Kidney tubule cell (primary cell): Measurements from ENCODE around the gene APOBR.
"Not testable (repeated sequence)": the region's sequence is repeated elsewhere in the genome, so short reads cannot be mapped to it uniquely, and the experiment has no call there.

Experiments
- DNase-seq: peaks from one replicate; pipeline ENCODE4 v3.0.0-alpha.2; 2018; ENCODE audit warnings: low spot score

Gene APOBR

GRCh38 chr16:28494121-28494851 is at the start of gene APOBR:
Gene APOBR (plus strand): TSS chr16:28494643. CDS start chr16:28494682, 39 bp downstream.
- no peak for DNase-seq

GRCh38 chr16:28446388-28446787 is 48.1 kb upstream of the APOBR start:
- not testable (repeated sequence) for DNase-seq

- not testable (repeated sequence) for DNase-seq
Observed at GRCh38 chr16:28447081-28447480, 47.4 kb upstream of the APOBR start.

GRCh38 chr16:28473714-28474265 is 20.7 kb upstream of the APOBR start:
- DNase-seq: no peak

GRCh38 chr16:28475221-28475620 is 19.2 kb upstream of the APOBR start:
- DNase-seq: no peak

GRCh38 chr16:28477311-28477920 is 17.0 kb upstream of the APOBR start:
- no peak for DNase-seq

- no peak for DNase-seq
Observed at GRCh38 chr16:28478506-28479180, 15.8 kb upstream of the APOBR start.

GRCh38 chr16:28482026-28482425 is 12.4 kb upstream of the APOBR start:
- DNase-seq: no peak

GRCh38 chr16:28483361-28483760 is 11.1 kb upstream of the APOBR start:
- DNase-seq: not testable (repeated sequence)

- DNase-seq: no peak
Observed at GRCh38 chr16:28486266-28486665, 8.2 kb upstream of the APOBR start.

GRCh38 chr16:28491230-28491969 is 3.0 kb upstream of the APOBR start:
- peak; percentile 18 for DNase-seq

GRCh38 chr16:28491970-28492474 is 2.4 kb upstream of the APOBR start, which contains the start of gene CLN3:
Gene CLN3 (minus strand): TSS chr16:28492074. CDS start chr16:28491759, 315 bp downstream.
- peak; percentile 95 for DNase-seq

- no peak for DNase-seq
Observed at GRCh38 chr16:28492511-28492910, 1.9 kb upstream of the APOBR start.

- no peak for DNase-seq
Observed at GRCh38 chr16:28495098-28495793, 803 bp downstream of the APOBR start.

- no peak for DNase-seq
Observed at GRCh38 chr16:28495795-28496749, 1.6 kb downstream of the APOBR start.

- no peak for DNase-seq
Observed at GRCh38 chr16:28496844-28497243, 2.4 kb downstream of the APOBR start.

- no peak for DNase-seq
Observed at GRCh38 chr16:28497386-28497785, 2.9 kb downstream of the APOBR start.

- no peak for DNase-seq
Observed at GRCh38 chr16:28497861-28498599, 3.6 kb downstream of the APOBR start.

- no peak for DNase-seq
Observed at GRCh38 chr16:28498666-28499381, 4.4 kb downstream of the APOBR start.
